HL-60 (cell line): ENCODE data around the gene ATP8A2.

ENCODE experiments used
- DNase-seq, 2 experiments: peaks; one replicate each; pipeline ENCODE4 v3.0.0-alpha.2; 2010 to 2020; ENCODE audit warnings: low read depth in 1 of 2, low spot score in 1 of 2
- H3K27ac ChIP-seq: fragments of 250-450 bp; sonication (Bioruptor Pico); replicated peaks from 2 replicates; pipeline ENCODE4 v1.5.1; 2020; ENCODE audit warnings: mild to moderate bottlenecking, moderate library complexity
- H3K27me3 ChIP-seq: fragments of 250-450 bp; sonication (Bioruptor Pico); 2 replicates; pipeline ENCODE4 v1.5.1; 2021; ENCODE audit warnings: mild to moderate bottlenecking, moderate library complexity; ENCODE audit not compliant: insufficient read depth, poor library complexity, severe bottlenecking
- H3K4me3 ChIP-seq: replicated peaks from 2 replicates; pipeline ENCODE4 v1.5.1; 2011; ENCODE audit warnings: mild to moderate bottlenecking, control low read depth, low read length; ENCODE audit not compliant: insufficient read depth
- CTCF ChIP-seq: IDR thresholded peaks from one replicate; pipeline ENCODE4 v1.5.1; 2011; ENCODE audit warnings: low read length, control low read depth, inconsistent platforms; ENCODE audit not compliant: insufficient read depth
- GABPA ChIP-seq: IDR thresholded peaks from 2 replicates; pipeline ENCODE4 v1.6.1; 2012; ENCODE audit warnings: low read depth
- POLR2AphosphoS5 ChIP-seq: IDR thresholded peaks from 2 replicates; pipeline ENCODE4 v1.6.1; 2012; ENCODE audit warnings: low read depth
- REST ChIP-seq: IDR thresholded peaks from 2 replicates; pipeline ENCODE4 v1.6.1; 2012; ENCODE audit warnings: low read depth; ENCODE audit not compliant: insufficient replicate concordance
- SPI1 ChIP-seq: IDR thresholded peaks from 2 replicates; pipeline ENCODE4 v1.6.1; 2012; ENCODE audit warnings: low read depth, mild to moderate bottlenecking, borderline replicate concordance

ATP8A2 gene

GRCh38 chr13:25869941-25870340 is 498.2 kb downstream of the ATP8A2 start:
- no peak for DNase-seq
- no peak overlapping the region for H3K4me3 ChIP-seq
- H3K27me3 ChIP-seq: no peaks in the 10 kb centered on the region
- TF ChIP-seq REST (no peak), SPI1 (no peak), POLR2AphosphoS5 (no peak), GABPA (no peak), CTCF (no peak)
- no peak overlapping the region for H3K27ac ChIP-seq

GRCh38 chr13:25871389-25872125 is 499.8 kb downstream of the ATP8A2 start:
- Histone ChIP-seq H3K27me3 (no peaks in the 10 kb centered on the region), H3K4me3 (no peak overlapping the region), H3K27ac (no peak overlapping the region)
- peak in 1 of 2 experiments; percentile 37 for DNase-seq
- no peak for TF ChIP-seq POLR2AphosphoS5
- no peak for TF ChIP-seq CTCF
- TF ChIP-seq SPI1: no peak
- no peak for TF ChIP-seq REST
- no peak for TF ChIP-seq GABPA

- peak; percentile 57 to 85 for DNase-seq
- TF ChIP-seq GABPA: no peak
- no peak for TF ChIP-seq CTCF
- no peak for TF ChIP-seq SPI1
- peak; percentile 49 for TF ChIP-seq REST
- Histone ChIP-seq H3K4me3 (no peak overlapping the region), H3K27ac (no peak overlapping the region), H3K27me3 (no peaks in the 10 kb centered on the region)
Observed at GRCh38 chr13:25872481-25873241, 500.9 kb downstream of the ATP8A2 start.
